HG03280 (cell line): Measurements from ENCODE around the gene RAD51B.
"Not testable (repeated sequence)": the region's sequence is repeated elsewhere in the genome, so short reads cannot be mapped to it uniquely, and the experiment has no call there.

Experiments
- ATAC-seq: cut with Tn5 transposase; IDR thresholded peaks from one replicate; pipeline ENCODE4 v1.9.1; 2021; ENCODE audit warnings: mild to moderate bottlenecking, moderate library complexity; ENCODE audit not compliant: unreplicated experiment

The RAD51B gene

GRCh38 chr14:68413509-68413908 is 593.9 kb downstream of the RAD51B start:
- no peak for ATAC-seq

- ATAC-seq = no peak
Observed at GRCh38 chr14:68414121-68414520, 594.5 kb downstream of the RAD51B start.

DNA sequence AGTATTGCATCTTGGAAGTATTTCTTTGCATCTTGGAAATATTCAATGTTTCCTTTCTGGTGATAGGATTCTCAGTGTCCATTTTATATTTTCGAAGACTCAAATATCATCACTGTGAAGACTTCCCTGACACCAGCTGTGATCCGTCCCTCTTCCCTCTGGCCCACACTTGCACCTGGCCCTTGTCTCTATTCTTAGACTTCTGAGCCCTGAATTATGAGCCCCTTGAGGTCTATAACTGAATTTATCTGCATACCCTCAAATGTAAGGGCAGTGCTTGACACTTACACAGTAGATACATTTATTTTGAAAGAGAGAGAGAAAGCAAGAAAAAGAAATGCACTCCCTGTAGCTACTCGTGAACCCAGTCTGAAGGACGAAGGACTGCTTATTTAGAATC is 596.6 kb downstream of the RAD51B start:
- ATAC-seq = no peak

DNA sequence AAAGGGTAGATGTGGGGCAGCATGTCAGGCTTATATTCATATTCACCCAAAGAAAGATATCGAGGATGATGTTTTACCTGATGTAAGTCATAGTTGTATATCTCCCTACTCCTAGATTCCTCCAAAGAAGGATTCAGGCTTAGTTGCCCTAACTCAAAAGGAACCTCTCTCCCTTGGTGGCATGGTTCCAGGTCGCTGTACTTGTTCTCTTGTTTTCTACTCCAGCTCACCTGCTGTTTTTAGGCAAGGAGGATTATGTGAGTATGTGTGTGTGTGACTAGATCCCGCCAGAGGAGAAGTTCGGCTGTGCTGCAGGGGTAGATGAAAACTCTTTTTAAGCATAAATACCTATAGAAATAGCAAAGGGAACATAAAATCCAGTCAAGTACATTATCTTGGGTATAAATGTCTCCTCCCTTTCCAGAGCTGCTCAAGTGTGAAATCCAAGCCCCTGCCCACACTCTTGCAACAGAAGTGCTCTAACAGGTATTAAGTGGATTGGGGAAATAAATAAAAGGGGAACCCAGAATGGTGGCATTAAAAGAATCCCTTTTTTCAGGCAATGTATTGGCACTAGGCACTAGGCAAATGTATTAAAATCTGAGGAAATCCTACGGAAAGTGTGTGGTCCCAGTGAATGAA is 597.6 kb downstream of the RAD51B start:
- no peak for ATAC-seq

GRCh38 chr14:68418174-68419118 is 598.9 kb downstream of the RAD51B start:
- ATAC-seq = no peak

DNA sequence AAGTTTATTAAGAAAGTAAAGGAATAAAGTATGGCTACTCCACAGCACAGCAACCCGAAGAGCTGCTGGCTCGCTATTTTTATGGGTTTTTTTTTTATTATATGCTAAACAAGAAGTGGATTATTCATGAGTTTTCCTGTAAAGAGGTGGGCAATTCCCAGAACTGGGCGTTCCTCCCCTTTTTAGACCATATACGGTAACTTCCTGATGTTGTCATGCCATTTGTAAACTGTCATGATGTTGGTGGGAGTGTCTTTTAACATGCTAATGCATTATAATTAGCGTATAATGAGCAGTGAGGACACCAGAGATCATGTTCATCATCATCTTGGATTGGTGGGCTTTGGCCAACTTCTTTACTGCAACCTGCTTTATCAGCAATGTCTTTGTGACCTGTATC is 600.8 kb downstream of the RAD51B start:
- ATAC-seq = no peak

- no peak for ATAC-seq
Observed at GRCh38 chr14:68421116-68421515, 601.5 kb downstream of the RAD51B start.

- ATAC-seq = no peak
Observed at GRCh38 chr14:68423686-68424085, 604.1 kb downstream of the RAD51B start.

- no peak for ATAC-seq
Observed at GRCh38 chr14:68424443-68425172, 605.0 kb downstream of the RAD51B start.

DNA sequence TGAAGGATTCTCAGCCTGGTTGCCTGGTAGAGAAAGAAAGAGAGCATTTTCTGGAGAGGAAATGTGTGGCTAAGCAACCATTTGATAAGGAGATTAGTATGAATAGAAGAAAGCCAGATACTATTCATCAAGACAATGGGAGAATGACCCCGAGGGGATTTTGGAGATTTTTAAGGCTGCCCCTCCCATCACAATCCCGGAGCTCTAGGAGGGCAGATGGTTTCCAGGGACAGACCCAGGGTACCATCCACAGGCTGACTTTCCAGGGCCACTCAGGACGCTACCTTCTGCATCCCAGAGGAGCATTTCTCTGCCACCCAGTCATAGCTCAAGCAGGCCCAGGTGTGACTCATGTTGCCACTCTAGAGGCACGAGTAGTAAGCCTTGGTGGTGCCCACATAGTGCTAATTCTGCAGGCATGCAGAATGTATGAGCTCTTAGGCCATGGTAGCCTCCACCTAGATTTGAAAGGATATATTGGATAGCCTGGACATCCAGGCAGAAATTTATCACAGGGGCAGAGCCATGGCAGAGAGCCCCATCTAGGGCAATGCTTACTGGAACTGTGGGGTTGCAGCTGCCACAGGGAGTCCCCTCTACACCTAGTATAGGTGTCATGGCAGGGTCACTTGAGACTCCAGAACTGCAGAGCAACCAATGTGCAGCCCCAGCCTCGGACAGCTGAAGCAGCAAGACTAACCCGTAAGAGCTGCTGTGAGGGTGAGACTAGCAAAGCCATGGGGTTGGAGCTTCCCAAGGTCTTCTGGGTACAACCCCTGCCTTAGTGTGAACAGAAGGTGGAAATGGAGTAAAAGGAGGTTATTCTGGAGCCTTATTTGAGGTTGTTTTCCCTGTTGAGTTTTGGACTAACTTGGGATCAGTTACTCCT is 607.3 kb downstream of the RAD51B start:
- ATAC-seq = no peak

DNA sequence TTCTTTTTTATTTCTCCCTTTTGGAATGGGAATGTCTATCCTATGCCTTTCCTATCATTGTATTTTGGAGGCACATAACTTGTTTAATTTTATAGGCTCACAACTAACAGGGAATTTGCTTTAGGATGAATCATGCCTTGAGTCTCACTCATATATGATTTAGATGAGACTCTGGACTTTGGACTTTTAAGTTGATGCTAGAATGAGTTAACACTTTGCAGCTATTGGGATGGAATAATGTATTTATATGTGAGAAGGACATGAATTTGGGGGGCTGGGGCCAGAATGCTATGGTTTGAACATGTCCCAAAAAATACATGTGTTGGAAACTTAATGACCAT is 607.9 kb downstream of the RAD51B start:
- ATAC-seq = no peak

DNA sequence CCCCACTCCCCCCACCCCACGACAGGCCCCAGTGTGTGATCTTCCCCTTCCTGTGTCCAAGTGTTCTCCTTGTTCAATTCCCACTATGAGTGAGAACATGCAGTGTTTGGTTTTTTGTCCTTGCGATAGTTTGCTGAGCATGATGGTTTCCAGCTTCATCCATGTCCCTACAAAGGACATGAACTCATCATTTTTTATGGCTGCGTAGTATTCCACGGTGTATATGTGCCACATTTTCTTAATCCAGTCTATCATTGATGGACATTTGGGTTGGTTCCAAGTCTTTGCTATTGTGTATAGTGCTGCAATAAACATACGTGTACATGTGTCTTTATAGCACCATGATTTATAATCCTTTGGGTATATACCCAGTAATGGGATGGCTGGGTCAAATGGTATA is 609.3 kb downstream of the RAD51B start:
- not testable (repeated sequence) for ATAC-seq

DNA sequence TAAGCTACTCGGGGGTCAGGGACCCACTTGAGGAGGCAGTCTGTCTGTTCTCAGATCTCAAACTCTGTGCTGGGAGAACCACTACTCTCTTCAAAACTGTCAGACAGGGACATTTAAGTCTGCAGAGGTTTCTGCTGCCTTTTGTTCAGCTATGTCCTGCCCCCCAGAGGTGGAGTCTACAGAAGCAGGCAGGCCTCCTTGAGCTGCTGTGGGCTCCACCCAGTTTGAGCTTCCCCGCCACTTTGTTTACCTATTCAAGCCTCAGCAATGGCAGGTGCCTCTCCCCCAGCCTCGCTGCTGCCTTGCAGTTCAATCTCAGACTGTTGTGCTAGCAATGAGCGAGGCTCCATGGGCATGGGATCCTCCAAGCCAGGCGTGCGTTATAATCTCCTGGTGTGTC is 614.6 kb downstream of the RAD51B start:
- ATAC-seq = not testable (repeated sequence)

GRCh38 chr14:68435631-68436030 is 616.1 kb downstream of the RAD51B start:
- not testable (repeated sequence) for ATAC-seq

DNA sequence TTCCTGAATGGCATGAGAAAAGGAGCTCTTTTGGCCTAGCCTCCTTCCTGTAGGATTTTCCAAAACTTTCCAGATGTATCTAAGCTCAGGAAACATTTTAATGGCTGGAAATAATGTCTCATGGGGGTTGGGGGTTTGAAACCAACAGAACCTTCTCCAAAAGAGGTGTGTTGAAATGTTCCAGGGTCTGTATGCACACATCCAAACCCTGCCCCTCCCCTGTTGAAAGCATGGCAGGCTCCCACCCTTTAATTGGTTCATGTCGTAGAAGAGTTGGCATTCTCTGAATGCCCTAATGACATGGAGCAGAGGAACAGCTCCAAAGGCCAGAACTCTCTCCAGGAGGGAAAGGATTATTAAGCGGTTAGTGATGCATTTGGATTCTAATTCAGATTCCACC is 620.1 kb downstream of the RAD51B start:
- no peak for ATAC-seq

DNA sequence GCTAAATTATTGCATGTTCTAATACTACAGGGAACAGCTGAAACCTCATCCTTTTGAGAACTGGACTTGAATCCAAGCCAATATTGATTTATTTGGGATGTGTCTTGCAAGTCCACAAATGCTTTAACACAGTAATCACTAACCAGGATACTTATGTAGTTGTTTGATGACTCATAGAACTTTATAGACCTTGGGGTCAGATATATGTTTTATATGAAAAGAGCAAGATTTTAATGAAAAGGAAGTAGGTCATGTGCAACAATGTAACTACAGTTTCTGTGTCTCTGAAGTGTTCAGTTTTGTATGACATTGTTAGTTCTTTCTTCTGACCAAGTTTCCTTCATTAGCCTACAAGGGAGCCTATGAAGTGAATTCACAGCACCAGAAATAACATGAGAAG is 621.2 kb downstream of the RAD51B start:
- no peak for ATAC-seq

DNA sequence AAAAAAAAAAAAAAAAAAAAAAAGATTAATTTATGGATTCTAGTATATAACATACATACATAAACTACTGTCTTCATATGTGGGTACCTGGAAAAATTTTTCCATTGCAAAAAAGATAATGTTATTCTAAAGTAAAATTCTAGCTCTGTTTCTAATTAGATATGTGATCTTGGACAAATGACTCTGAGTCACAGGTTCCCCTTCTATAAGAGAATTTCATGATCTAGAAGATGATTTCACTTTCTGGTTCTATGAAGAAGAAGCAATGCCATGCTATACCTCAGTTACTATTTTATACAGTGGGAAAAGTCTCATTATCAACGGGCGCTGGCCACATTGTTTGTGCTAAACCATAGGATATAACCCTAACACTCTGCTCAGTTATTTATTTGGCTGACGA is 622.0 kb downstream of the RAD51B start:
- no peak for ATAC-seq

GRCh38 chr14:68442828-68443629 is 623.5 kb downstream of the RAD51B start:
- ATAC-seq = no peak

DNA sequence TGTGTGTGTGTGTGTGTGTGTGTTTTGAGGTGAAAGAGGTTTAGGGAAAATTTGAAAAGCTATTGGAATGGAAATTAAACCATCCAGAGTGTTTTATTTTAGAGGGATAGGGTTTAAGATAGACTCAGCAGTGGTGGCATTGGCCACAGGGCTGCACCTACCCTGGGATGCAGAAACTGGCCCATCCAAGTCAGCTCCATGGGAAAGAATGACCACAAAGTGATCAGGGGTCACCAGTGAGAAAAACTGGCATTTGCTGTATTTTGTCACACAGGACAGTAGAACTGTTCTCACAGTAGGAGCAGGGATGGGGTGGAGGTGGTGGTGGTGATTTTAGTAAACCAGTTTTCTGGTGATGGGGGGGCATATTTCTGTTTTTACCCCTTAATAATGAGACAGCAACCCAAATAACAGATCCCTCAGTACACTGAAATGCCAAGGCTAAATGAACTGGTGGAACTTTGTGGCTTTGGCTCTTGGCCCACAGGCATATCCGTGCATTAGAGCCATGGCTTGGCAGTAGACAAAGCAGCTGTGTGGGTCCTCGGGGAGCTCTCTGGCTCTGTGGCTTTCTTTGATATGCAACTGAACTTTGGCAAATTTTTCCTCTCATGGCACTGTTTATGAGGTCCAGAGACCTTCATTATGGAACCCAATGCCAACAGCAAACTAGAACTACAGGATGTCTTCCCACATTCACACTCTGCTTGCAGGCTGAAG is 625.0 kb downstream of the RAD51B start:
- no peak for ATAC-seq
